C4-2B (cell line): ENCODE measurements around the gene GFRA1.
"Not testable (repeated sequence)": the region's sequence is repeated elsewhere in the genome, so short reads cannot be mapped to it uniquely, and the experiment has no call there.

Source experiments
- ZFX ChIP-seq: fragments of 450-650 bp; IDR thresholded peaks from 2 replicates; pipeline ENCODE4 v1.6.1; 2017
- TF ChIP-seq, protein P1 (sequence below): fragments of 450-650 bp; conservative IDR thresholded peaks from 2 replicates; pipeline ENCODE4 v1.5.1; 2017; ENCODE audit warnings: mild to moderate bottlenecking

DNA sequence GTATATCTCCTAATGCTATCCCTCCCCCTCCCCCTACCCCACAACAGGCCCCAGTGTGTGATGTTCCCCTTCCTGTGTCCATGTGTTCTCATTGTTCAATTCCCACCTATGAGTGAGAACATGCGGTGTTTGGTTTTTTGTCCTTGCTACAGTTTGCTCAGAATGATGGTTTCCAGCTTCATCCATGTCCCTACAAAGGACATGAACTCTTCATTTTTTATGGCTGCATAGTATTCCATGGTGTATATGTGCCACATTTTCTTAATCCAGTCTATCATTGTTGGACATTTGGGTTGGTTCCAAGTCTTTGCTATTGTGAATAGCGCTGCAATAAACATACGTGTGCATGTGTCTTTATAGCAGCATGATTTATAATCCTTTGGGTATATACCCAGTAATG lies 220.5 kb downstream of the GFRA1 start:
- TF ChIP-seq, protein P1, sequence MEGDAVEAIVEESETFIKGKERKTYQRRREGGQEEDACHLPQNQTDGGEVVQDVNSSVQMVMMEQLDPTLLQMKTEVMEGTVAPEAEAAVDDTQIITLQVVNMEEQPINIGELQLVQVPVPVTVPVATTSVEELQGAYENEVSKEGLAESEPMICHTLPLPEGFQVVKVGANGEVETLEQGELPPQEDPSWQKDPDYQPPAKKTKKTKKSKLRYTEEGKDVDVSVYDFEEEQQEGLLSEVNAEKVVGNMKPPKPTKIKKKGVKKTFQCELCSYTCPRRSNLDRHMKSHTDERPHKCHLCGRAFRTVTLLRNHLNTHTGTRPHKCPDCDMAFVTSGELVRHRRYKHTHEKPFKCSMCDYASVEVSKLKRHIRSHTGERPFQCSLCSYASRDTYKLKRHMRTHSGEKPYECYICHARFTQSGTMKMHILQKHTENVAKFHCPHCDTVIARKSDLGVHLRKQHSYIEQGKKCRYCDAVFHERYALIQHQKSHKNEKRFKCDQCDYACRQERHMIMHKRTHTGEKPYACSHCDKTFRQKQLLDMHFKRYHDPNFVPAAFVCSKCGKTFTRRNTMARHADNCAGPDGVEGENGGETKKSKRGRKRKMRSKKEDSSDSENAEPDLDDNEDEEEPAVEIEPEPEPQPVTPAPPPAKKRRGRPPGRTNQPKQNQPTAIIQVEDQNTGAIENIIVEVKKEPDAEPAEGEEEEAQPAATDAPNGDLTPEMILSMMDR = not testable (repeated sequence)
- not testable (repeated sequence) for TF ChIP-seq ZFX
